H1 (cell line): ENCODE data around the gene FBXO7. TPM values are rescaled to one million over a fixed set of nuclear protein-coding genes. Genes with fewer than 3 reads are reported as not detected.

Source experiments
- CTCF ChIA-PET: fragments of 300-600 bp; sonication (Branson Sonifier 250); formaldehyde crosslinking; loops from one replicate; lab custom pipeline; 2021; ENCODE audit not compliant: partially characterized antibody; lab: Charles Lee
- POLR2A ChIA-PET: fragments of 300-600 bp; sonication (Branson Sonifier 250); formaldehyde crosslinking; loops from one replicate; lab custom pipeline; 2021; ENCODE audit warnings: inconsistent platforms; ENCODE audit not compliant: partially characterized antibody; lab: Charles Lee
- DNase-seq, 2 experiments: peaks; one replicate each; pipeline versions ENCODE4 v3.0.0 to v3.0.0-alpha.2; 2010 to 2022; ENCODE audit warnings: low spot score in 2 of 2, low read depth in 1 of 2, mixed read lengths in 1 of 2
- FAIRE-seq: peaks from 2 replicates; lab custom pipeline; 2011; peaks lifted over from hg19 to GRCh38; lab: Jason Lieb, UNC
- H2AFZ ChIP-seq: 2 replicates; pipeline ENCODE4 v1.8.1; 2012; ENCODE audit warnings: low read length, inconsistent platforms
- H2AK5ac ChIP-seq: 2 replicates; pipeline ENCODE4 v1.6.1; 2013; ENCODE audit warnings: low read depth, low read length
- H2BK120ac ChIP-seq: replicated peaks from 2 replicates; pipeline ENCODE3; 2013; ENCODE audit warnings: low read depth, low read length, inconsistent platforms
- H2BK12ac ChIP-seq: 2 replicates; pipeline ENCODE4 v1.6.1; 2013; ENCODE audit warnings: low read depth, low read length
- H2BK15ac ChIP-seq: 2 replicates; pipeline ENCODE4 v1.6.1; 2013; ENCODE audit warnings: low read length
- H2BK20ac ChIP-seq: 2 replicates; pipeline ENCODE4 v1.6.1; 2013; ENCODE audit warnings: low read length
- H2BK5ac ChIP-seq: 2 replicates; pipeline ENCODE4 v1.6.1; 2013; ENCODE audit warnings: low read depth, low read length
- H3K14ac ChIP-seq: 2 replicates; pipeline ENCODE4 v1.6.1; 2013; ENCODE audit warnings: inconsistent platforms; ENCODE audit not compliant: insufficient read length
- H3K18ac ChIP-seq: 2 replicates; pipeline ENCODE4 v1.6.1; 2013; ENCODE audit warnings: low read length; ENCODE audit errors: extremely low read depth
- H3K23ac ChIP-seq: 2 replicates; pipeline ENCODE4 v1.6.1; 2013; ENCODE audit warnings: inconsistent platforms; ENCODE audit not compliant: insufficient read length
- H3K23me2 ChIP-seq: 2 replicates; pipeline ENCODE4 v1.6.1; 2013; ENCODE audit warnings: low read depth, low read length
- H3K27ac ChIP-seq: 2 replicates; pipeline ENCODE4 v1.6.1; 2011; ENCODE audit warnings: low read depth, low read length, inconsistent platforms
- H3K27me3 ChIP-seq, 4 experiments: replicated peaks in 1 of 4; 1 replicate in 1 of 4; 2 replicates in 3 of 4; pipeline versions ENCODE4 v1.6.1 to v1.8.1; 2011 to 2013; ENCODE audit warnings: low read length in 3 of 4, mild to moderate bottlenecking in 3 of 4, inconsistent platforms in 2 of 4, mixed read lengths in 2 of 4, moderate library complexity in 1 of 4; ENCODE audit not compliant: control insufficient read depth in 3 of 4, insufficient read depth in 3 of 4; ENCODE audit errors: extremely low read depth in 1 of 4
- H3K36me3 ChIP-seq, 4 experiments: 2 replicates each; pipeline versions ENCODE4 v1.6.1 to v1.8.1; 2011 to 2013; ENCODE audit warnings: mild to moderate bottlenecking in 4 of 4, low read length in 3 of 4, moderate library complexity in 2 of 4, control low read depth in 1 of 4, inconsistent platforms in 1 of 4; ENCODE audit not compliant: insufficient read depth in 4 of 4, control insufficient read depth in 2 of 4
- H3K4ac ChIP-seq: replicated peaks from 2 replicates; pipeline ENCODE3; 2013; ENCODE audit warnings: low read length, low read depth, mixed read lengths, inconsistent platforms; ENCODE audit not compliant: insufficient read length
- H3K4me1 ChIP-seq, 4 experiments: replicated peaks in 1 of 4; 1 replicate in 1 of 4; 2 replicates in 3 of 4; pipeline versions ENCODE4 v1.6.1 to v1.8.1; 2011 to 2013; ENCODE audit warnings: low read length in 3 of 4, inconsistent platforms in 2 of 4, mixed read lengths in 1 of 4; ENCODE audit not compliant: insufficient read depth in 4 of 4, control insufficient read depth in 3 of 4
- H3K4me2 ChIP-seq, 2 experiments: 2 replicates each; pipeline versions ENCODE4 v1.6.1 to v1.8.1; 2011 to 2013; ENCODE audit warnings: low read depth in 2 of 2, low read length in 2 of 2, control low read depth in 1 of 2, inconsistent platforms in 1 of 2, mild to moderate bottlenecking in 1 of 2; ENCODE audit not compliant: insufficient read depth in 1 of 2
- H3K4me3 ChIP-seq, 4 experiments: fragments of 200-600, 300-600 bp in 1 of 4; sonication (generic), shearing (Covaris generic), sonication (Bioruptor Twin) in 1 of 4; 2 replicates each; pipeline versions ENCODE4 v1.5.1 to v1.8.1; 2011 to 2016; ENCODE audit warnings: low read length in 4 of 4, low read depth in 3 of 4, control low read depth in 2 of 4, inconsistent platforms in 2 of 4, mild to moderate bottlenecking in 2 of 4, mixed read lengths in 1 of 4, moderate library complexity in 1 of 4; ENCODE audit not compliant: insufficient read depth in 2 of 4; ENCODE audit errors: extremely low read depth in 1 of 4
- H3K56ac ChIP-seq: replicated peaks from 2 replicates; pipeline ENCODE3; 2013; ENCODE audit warnings: low read depth, mild to moderate bottlenecking, mixed read lengths, low read length, inconsistent platforms; ENCODE audit not compliant: insufficient read length
- H3K79me1 ChIP-seq: 2 replicates; pipeline ENCODE4 v1.6.1; 2013; ENCODE audit warnings: low read depth, low read length, control low read depth
- H3K79me2 ChIP-seq, 2 experiments: 2 replicates each; pipeline versions ENCODE4 v1.6.1 to v1.8.1; 2012 to 2013; ENCODE audit warnings: low read length in 2 of 2, mild to moderate bottlenecking in 2 of 2, inconsistent platforms in 1 of 2; ENCODE audit not compliant: insufficient read depth in 2 of 2, control insufficient read depth in 1 of 2
- H3K9ac ChIP-seq, 4 experiments: replicated peaks in 1 of 4; 1 replicate in 1 of 4; 2 replicates in 3 of 4; pipeline versions ENCODE4 v1.6.1 to v1.8.1; 2011 to 2013; ENCODE audit warnings: low read depth in 3 of 4, low read length in 3 of 4, control low read depth in 2 of 4, mild to moderate bottlenecking in 2 of 4, moderate library complexity in 2 of 4, inconsistent platforms in 1 of 4; ENCODE audit errors: extremely low read depth in 1 of 4
- H3K9me3 ChIP-seq, 2 experiments: 2 replicates each; pipeline versions ENCODE4 v1.6.1 to v1.8.1; 2012 to 2013; ENCODE audit warnings: mild to moderate bottlenecking in 2 of 2, moderate library complexity in 2 of 2, control low read depth in 1 of 2, inconsistent platforms in 1 of 2, low read depth in 1 of 2, low read length in 1 of 2, mixed read lengths in 1 of 2; ENCODE audit not compliant: insufficient read depth in 2 of 2
- H4K20me1 ChIP-seq, 2 experiments: replicated peaks in 1 of 2; 2 replicates each; pipeline versions ENCODE3 to v1.8.1; 2011 to 2013; ENCODE audit warnings: inconsistent platforms in 2 of 2, low read length in 2 of 2, mild to moderate bottlenecking in 1 of 2; ENCODE audit not compliant: insufficient read depth in 2 of 2, control insufficient read depth in 1 of 2
- H4K5ac ChIP-seq: 2 replicates; pipeline ENCODE4 v1.6.1; 2013; ENCODE audit warnings: low read length, low read depth, mixed read lengths, inconsistent platforms; ENCODE audit not compliant: insufficient read length
- H4K8ac ChIP-seq: 2 replicates; pipeline ENCODE4 v1.8.0; 2013; ENCODE audit warnings: mild to moderate bottlenecking, moderate library complexity, low read length, inconsistent platforms; ENCODE audit not compliant: insufficient read depth; ENCODE audit errors: extremely low read depth
- H4K91ac ChIP-seq: replicated peaks from 2 replicates; pipeline ENCODE3; 2013; ENCODE audit warnings: low read length, mixed read lengths, inconsistent platforms; ENCODE audit not compliant: insufficient read length
- CBX8 ChIP-seq: fragments of 300-800, 300-1000 bp; sonication (generic); IDR thresholded peaks from 2 replicates; pipeline ENCODE4 v1.7.1; 2016; ENCODE audit warnings: low read depth, low read length, borderline replicate concordance
- CEBPB ChIP-seq: IDR thresholded peaks from 2 replicates; pipeline ENCODE4 v1.6.1; 2012; ENCODE audit warnings: low read depth, low read length
- CHD2 ChIP-seq: IDR thresholded peaks from 2 replicates; pipeline ENCODE4 v1.6.1; 2012; ENCODE audit warnings: low read length, improper control_type of control experiment
- MAFK ChIP-seq: IDR thresholded peaks from 2 replicates; pipeline ENCODE4 v1.6.1; 2012; ENCODE audit warnings: low read depth, mild to moderate bottlenecking, improper control_type of control experiment, low read length
- PHF8 ChIP-seq: fragments of 200-600 bp; sonication (generic); conservative IDR thresholded peaks from 2 replicates; pipeline ENCODE4 v1.7.1; 2012; ENCODE audit warnings: low read depth, mild to moderate bottlenecking, inconsistent platforms, low read length, moderate library complexity
- SAP30 ChIP-seq: fragments of 300-600 bp; sonication (generic); IDR thresholded peaks from 2 replicates; pipeline ENCODE4 v1.7.1; 2012; ENCODE audit warnings: low read length, moderate library complexity, mild to moderate bottlenecking, inconsistent platforms; ENCODE audit not compliant: insufficient read depth, insufficient replicate concordance
- SP2 ChIP-seq: IDR thresholded peaks from 2 replicates; pipeline ENCODE4 v1.6.1; 2012; ENCODE audit warnings: mild to moderate bottlenecking, low read length, inconsistent platforms
- SRF ChIP-seq: IDR thresholded peaks from 2 replicates; pipeline ENCODE4 v1.6.1; 2011; ENCODE audit warnings: mild to moderate bottlenecking, low read depth, low read length, moderate library complexity
- TAF7 ChIP-seq: optimal IDR thresholded peaks from 2 replicates; pipeline ENCODE3; 2011; ENCODE audit warnings: low read depth, mild to moderate bottlenecking, inconsistent platforms, low read length, moderate library complexity, borderline replicate concordance
- TBP ChIP-seq: IDR thresholded peaks from 2 replicates; pipeline ENCODE4 v1.6.1; 2011; ENCODE audit warnings: low read depth, low read length, improper control_type of control experiment
- TEAD4 ChIP-seq: IDR thresholded peaks from 2 replicates; pipeline ENCODE4 v1.6.1; 2012; ENCODE audit warnings: low read depth, low read length, inconsistent platforms, mixed read lengths
- whole genome bisulfite sequencing, 2 experiments: shearing (Covaris generic) in 1 of 2; methylation state at CpG; one replicate each; pipeline versions ENCODE4 v1.1.6 to v1.1.7; 2013 to 2015; ENCODE audit warnings: low lambda C conversion rate in 2 of 2, mixed read lengths in 2 of 2, inconsistent platforms in 1 of 2, low coverage in 1 of 2, missing lambda C conversion rate in 1 of 2; ENCODE audit not compliant: insufficient replicate concordance in 2 of 2, insufficient coverage in 1 of 2, insufficient read length in 1 of 2; ENCODE audit errors: extremely low coverage in 1 of 2, missing lambda C conversion rate in 1 of 2; 5-methylcytosine and 5-hydroxymethylcytosine counted together
- polyA plus RNA-seq, 7 experiments: library from polyadenylated mRNA; depleted of rRNA in 3 of 7; stranded (reverse) in 5 of 7; unstranded in 2 of 7; fragments of >200 nt in 5 of 7; fragments of 200-250 nt in 2 of 7; gene quantifications; 1 replicate in 5 of 7; 2 replicates in 1 of 7; 4 replicates in 1 of 7; pipeline versions ENCODE4 v1.2.1 to v1.2.3, GENCODE V29; 2011 to 2013; ENCODE audit warnings: missing spikeins in 2 of 7, mixed read lengths in 2 of 7
- total RNA-seq: library from RNA; stranded (reverse); fragmentation: NEBNext Ultra II Directional; extraction: Animal tissue kit (Norgen Biotek cat#: 25700); gene quantifications from 2 replicates; pipeline ENCODE4 v1.2.1, GENCODE V29; 2021

Gene FBXO7
- total and polyA plus RNA-seq, 2 of the 8 experiments (the other 6 are each of a cell fraction or from before 2014, with no cell fraction given) = 62.7 to 76.1 TPM

DNA sequence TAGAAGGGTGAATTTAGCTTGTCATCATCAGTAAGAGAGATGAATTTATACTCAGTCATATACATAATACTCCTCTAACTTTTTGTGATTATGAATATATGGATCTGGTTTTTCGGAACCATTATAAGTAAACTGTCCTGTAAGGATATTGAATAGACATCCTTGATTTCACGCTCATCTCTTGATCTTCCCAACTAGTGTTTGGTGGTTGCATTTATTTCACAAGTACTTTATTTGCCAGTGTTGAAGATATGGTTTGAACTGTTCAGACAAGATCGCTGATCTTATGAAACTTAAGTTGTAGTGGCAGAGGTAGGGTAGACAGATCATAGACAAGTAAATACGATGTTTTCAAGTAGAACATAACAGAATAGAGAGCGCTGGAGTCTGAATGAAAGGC lies 3.0 kb downstream of the FBXO7 start:
- Histone ChIP-seq H3K9ac (no peak overlapping the region), H4K8ac (no peak overlapping the region)

More for the DNA sequence above, 3.0 kb downstream of the FBXO7 start:
- Histone ChIP-seq H3K23me2 (peaks cover 3% of the 10 kb centered on the region), H2AK5ac (no peak overlapping the region), H4K20me1 (peaks cover 3 to 7% of the 10 kb centered on the region in 2 experiments), H2BK20ac (no peak overlapping the region), H3K27ac (no peak overlapping the region), H4K5ac (no peak overlapping the region), H3K27me3 (no peaks in the 10 kb centered on the region), H2AFZ (no peak overlapping the region), H3K23ac (no peak overlapping the region), H3K4ac (no peak overlapping the region), H2BK120ac (no peak overlapping the region), H3K79me2 (peaks cover 4 to 56% of the 10 kb centered on the region in 2 experiments; a peak in 3 of 4 replicates), H2BK15ac (no peak overlapping the region), H3K4me3 (no peak overlapping the region), H3K4me2 (no peak overlapping the region), H4K91ac (no peak overlapping the region), H2BK12ac (no peak overlapping the region), H3K9me3 (no peaks in the 10 kb centered on the region), H2BK5ac (no peak overlapping the region), H3K14ac (no peak overlapping the region), H3K36me3 (no peaks in the 10 kb centered on the region; a peak in 1 of 8 replicates), H3K18ac (no peak overlapping the region), H3K4me1 (peaks cover 0 to 3% (median under 1%) of the 10 kb centered on the region in 4 experiments; a peak in 2 of 7 replicates), H3K79me1 (0 out of 2 replicates have a peak, but pooled peaks cover 2% of the 10 kb centered on the region), H3K56ac (no peak overlapping the region)
- ChIA-PET CTCF (interaction anchor here (0.5 kb wide), 1 partner anchor 16 kb away, joined by 3 read pairs; no protein-coding TSS in a partner anchor), POLR2A (interaction anchor here (1.4 kb wide), 1 partner anchor 8 kb away, joined by 4 read pairs; no protein-coding TSS in a partner anchor)
- 93% methylated on average over 5 of the region's 5 CpGs; no CpG with 5 or more reads in 1 of the 2 experiments for WGBS, 2 experiments
- DNase-seq (no peak), FAIRE-seq (no peak)
- TF ChIP-seq CBX8 = no peak
- no peak for TF ChIP-seq SAP30
- no peak for TF ChIP-seq TBP
- TF ChIP-seq TAF7 = no peak
- no peak for TF ChIP-seq CEBPB
- no peak for TF ChIP-seq SRF
- no peak for TF ChIP-seq TEAD4
- TF ChIP-seq MAFK = no peak
- TF ChIP-seq PHF8 = no peak
- no peak for TF ChIP-seq CHD2
- TF ChIP-seq SP2 = no peak
